AG04449 (cell line): Measurements from ENCODE around the gene KDM6A.

ENCODE experiments used
- CTCF ChIA-PET: fragments of 350-600 bp; formaldehyde crosslinking; extraction: SDS; loops from one replicate; lab custom pipeline; 2021; ENCODE audit warnings: antibody characterized with exemption; lab: Yijun Ruan, JAX
- POLR2A ChIA-PET: fragments of 400-600, 350-600 bp; formaldehyde crosslinking; extraction: SDS; loops from one replicate; lab custom pipeline; 2020; ENCODE audit warnings: antibody characterized with exemption, inconsistent platforms; lab: Yijun Ruan, JAX
- DNase-seq: peaks from one replicate; pipeline ENCODE4 v3.0.0-alpha.2; 2010; ENCODE audit warnings: low read depth, low spot score
- H3K4me3 ChIP-seq: 2 replicates; pipeline ENCODE4 v1.5.1; 2011; ENCODE audit warnings: low read depth, mild to moderate bottlenecking, control low read depth, low read length
- TF ChIP-seq, protein P1 (sequence below): IDR thresholded peaks from one replicate; pipeline ENCODE4 v1.5.1; 2011; ENCODE audit warnings: mild to moderate bottlenecking, moderate library complexity, low read length, control low read depth, inconsistent platforms; ENCODE audit not compliant: insufficient read depth; ENCODE audit errors: missing control alignments

KDM6A gene

DNA sequence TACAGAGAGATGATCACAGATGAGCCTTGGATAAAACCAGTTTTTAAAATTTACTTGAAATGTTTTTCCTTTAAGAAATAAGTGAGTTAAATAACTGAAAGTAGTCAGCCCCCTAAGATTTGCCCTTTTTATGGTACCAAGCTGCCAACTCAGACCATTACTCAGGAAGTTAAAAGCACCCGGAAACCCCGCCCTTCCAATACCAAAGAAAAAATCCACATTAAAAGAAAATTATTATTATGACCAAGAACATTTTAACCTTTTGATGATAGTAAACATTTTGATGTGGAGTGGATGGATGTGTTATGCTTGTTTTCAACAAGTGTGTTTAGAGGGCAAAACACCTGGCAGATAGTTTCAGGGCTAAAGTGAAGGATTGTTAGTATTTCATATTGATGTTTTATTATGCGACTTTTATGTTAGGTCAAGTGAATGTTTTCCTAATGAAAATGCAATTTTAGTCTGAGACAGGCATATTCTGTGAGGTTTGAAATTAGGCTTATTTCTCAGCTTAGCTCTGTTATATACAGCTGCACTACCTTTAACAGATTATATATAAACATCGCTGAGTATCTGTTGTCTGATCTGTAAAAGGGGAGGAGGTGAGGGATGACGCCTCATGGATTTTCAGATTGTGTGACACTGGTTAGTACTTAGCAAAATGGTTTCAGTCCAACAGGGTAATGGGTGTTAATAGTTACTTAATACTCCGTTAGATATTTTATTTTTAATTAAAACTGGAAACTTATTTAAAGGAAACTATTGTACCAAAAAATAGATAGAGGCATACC is 89.0 kb downstream of the KDM6A start:
- no peak overlapping the region for H3K4me3 ChIP-seq
- CTCF ChIA-PET: interaction anchor here (0.5 kb wide), 1 partner anchor 108 kb away, joined by 3 read pairs; no protein-coding TSS in a partner anchor
- TF ChIP-seq, protein P1, sequence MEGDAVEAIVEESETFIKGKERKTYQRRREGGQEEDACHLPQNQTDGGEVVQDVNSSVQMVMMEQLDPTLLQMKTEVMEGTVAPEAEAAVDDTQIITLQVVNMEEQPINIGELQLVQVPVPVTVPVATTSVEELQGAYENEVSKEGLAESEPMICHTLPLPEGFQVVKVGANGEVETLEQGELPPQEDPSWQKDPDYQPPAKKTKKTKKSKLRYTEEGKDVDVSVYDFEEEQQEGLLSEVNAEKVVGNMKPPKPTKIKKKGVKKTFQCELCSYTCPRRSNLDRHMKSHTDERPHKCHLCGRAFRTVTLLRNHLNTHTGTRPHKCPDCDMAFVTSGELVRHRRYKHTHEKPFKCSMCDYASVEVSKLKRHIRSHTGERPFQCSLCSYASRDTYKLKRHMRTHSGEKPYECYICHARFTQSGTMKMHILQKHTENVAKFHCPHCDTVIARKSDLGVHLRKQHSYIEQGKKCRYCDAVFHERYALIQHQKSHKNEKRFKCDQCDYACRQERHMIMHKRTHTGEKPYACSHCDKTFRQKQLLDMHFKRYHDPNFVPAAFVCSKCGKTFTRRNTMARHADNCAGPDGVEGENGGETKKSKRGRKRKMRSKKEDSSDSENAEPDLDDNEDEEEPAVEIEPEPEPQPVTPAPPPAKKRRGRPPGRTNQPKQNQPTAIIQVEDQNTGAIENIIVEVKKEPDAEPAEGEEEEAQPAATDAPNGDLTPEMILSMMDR: no peak
- POLR2A ChIA-PET: no interaction called here
- DNase-seq: no peak

DNA sequence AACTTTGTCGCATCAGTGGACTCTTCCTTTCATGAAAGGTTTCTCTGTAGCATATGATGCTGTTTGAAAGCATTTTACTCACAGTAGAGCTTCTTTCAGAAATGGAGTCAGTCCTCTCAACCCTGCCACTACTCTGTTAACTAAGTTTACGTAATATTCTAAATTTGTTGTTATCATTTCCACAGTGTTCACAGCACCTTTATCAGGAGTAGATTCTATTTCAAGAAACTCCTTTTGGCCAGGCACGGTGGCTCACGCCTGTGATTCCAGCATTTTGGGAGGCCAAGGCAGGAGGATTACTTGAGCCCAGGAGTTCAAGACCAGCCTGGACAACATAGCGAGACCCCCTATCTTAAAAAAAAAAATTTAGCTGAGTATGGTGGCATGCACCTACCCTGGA is 90.0 kb downstream of the KDM6A start:
- TF ChIP-seq, protein P1: no peak
- DNase-seq: no peak
- POLR2A ChIA-PET: no interaction called here
- CTCF ChIA-PET: no interaction called here
- H3K4me3 ChIP-seq: no peak overlapping the region

DNA sequence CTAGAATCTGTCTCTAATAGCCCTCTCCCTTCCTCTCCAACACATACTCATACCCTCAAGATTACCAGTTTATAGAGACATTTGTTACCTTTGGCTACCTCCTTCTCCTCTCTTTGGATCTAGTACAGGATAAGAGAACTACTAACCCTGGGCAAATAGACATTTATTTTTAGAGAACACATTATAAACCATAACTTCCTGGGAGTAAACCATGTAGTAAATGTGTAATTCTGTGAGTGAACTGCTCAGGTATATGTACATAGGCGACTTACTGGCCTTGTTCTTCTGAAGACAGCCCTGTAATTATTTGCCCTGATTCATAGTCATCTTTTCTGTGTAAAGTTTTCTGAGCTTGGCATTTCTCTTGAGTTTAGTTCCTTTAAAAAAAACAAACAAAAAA is 94.2 kb downstream of the KDM6A start:
- no peak for DNase-seq
- H3K4me3 ChIP-seq: no peak overlapping the region
- TF ChIP-seq, protein P1: no peak
- POLR2A ChIA-PET: no interaction called here
- CTCF ChIA-PET: no interaction called here

DNA sequence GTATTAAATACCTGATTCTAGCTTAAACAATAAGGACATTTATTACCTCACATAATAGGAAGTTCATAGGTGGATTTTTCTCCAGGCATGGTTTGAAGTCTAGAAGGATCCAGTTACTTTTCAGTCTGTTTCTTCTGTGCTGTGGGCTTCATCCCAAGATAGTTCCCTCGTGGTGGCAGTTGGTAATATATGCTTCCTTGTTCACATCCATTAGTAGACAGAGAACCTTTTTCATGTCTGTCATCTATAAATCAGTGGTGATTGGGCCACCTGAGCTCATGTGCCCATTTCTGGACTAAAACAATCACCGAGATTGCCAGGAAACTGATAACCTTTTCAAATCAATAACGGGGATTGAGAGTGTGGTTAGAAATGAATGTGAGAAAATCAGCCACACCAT is 97.7 kb downstream of the KDM6A start:
- TF ChIP-seq, protein P1: no peak
- ChIA-PET CTCF (no interaction called here), POLR2A (no interaction called here)
- DNase-seq: no peak
- no peak overlapping the region for H3K4me3 ChIP-seq

DNA sequence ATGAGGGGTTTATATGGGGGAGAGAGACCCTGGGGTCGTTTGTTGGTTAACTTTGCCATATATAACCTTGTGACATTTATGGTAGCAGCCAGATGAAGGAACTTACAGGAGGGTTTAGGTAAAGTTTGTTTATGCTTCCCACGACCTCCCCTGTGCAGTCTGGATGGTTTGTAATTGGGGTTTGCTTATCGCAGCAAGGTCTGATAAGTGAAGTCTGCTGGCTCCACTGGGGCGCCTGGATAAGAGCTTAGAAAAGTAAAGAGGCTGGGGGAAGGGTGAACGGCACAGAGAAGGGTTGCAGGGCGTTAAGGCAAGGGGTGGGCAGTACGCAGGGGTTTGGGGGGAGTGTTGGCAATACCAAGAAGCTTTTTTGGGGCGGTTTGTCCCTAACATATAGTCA is 98.7 kb downstream of the KDM6A start:
- ChIA-PET POLR2A (no interaction called here), CTCF (no interaction called here)
- TF ChIP-seq, protein P1: no peak
- H3K4me3 ChIP-seq: no peak overlapping the region
- no peak for DNase-seq

DNA sequence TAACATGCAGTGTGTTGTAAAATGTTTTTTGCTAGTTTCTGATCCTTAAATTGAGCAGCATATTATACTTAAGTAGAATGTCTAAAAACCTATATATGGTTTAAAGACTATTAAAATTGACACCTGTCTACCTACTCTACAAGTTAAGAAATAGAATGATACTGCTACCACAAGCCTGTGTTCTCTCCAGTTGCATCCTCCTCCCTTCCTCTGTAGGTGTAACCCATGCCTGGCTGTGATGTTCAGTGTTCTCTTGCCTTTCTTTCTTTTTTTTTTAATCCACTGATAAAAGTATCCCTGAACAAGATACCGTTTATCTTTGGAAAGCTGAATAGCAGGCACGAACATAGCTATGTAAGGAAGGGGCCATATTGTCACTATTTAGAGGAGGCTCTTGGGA is 99.1 kb downstream of the KDM6A start:
- ChIA-PET POLR2A (no interaction called here), CTCF (no interaction called here)
- no peak for DNase-seq
- H3K4me3 ChIP-seq: no peak overlapping the region
- TF ChIP-seq, protein P1: no peak
